Sigmoid colon (tissue), 4 donors: ENCODE measurements around the gene KLHL29.

Experiments
- POLR2AphosphoS5 ChIP-seq, 4 donors: sonication (generic); formaldehyde crosslinking; IDR thresholded peaks; one replicate each; pipeline ENCODE4 v1.6.1; 2017; ENCODE audit warnings: antibody characterized with exemption in 4 of 4
- TF ChIP-seq, protein P1 (sequence below), 4 experiments: fragments of 450-650 bp in 3 of 4; fragments of 200-600 bp in 1 of 4; IDR thresholded peaks; one replicate each; pipeline ENCODE4 v1.5.1; 2016 to 2019; ENCODE audit warnings: antibody characterized with exemption in 4 of 4, mild to moderate bottlenecking in 3 of 4, moderate library complexity in 2 of 4

DNA sequence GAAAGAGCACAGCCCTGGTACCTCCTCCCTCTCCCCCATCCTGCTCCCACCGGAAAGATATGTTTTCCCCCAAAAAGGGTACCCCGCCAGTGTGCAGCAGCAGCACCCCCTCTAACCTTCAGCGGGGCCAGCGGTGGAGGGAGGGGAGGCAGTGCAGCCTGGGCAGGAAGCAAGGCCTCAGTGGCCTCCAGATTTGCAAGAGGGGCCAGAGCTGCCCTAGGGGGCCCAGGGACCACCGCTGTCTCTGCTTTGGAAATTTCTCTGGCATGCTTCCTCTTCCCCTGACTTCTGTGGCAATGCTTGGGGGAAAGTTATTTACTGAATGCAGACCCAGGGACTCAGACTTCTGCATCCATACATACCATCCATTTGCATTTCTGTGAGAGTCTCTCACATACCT is 111.5 kb downstream of the KLHL29 start:
- TF ChIP-seq, protein P1, sequence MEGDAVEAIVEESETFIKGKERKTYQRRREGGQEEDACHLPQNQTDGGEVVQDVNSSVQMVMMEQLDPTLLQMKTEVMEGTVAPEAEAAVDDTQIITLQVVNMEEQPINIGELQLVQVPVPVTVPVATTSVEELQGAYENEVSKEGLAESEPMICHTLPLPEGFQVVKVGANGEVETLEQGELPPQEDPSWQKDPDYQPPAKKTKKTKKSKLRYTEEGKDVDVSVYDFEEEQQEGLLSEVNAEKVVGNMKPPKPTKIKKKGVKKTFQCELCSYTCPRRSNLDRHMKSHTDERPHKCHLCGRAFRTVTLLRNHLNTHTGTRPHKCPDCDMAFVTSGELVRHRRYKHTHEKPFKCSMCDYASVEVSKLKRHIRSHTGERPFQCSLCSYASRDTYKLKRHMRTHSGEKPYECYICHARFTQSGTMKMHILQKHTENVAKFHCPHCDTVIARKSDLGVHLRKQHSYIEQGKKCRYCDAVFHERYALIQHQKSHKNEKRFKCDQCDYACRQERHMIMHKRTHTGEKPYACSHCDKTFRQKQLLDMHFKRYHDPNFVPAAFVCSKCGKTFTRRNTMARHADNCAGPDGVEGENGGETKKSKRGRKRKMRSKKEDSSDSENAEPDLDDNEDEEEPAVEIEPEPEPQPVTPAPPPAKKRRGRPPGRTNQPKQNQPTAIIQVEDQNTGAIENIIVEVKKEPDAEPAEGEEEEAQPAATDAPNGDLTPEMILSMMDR (IDR thresholded peaks at IDR 0.05): no peak
- TF ChIP-seq POLR2AphosphoS5 (IDR thresholded peaks at IDR 0.05): no peak
